ENCODE results near the gene PRKAA2.
"Not testable (repeated sequence)": the region's sequence is repeated elsewhere in the genome, so short reads cannot be mapped to it uniquely, and the experiment has no call there.

The PRKAA2 gene

GRCh38 chr1:56644919-56645676 is at the start of gene PRKAA2:
Gene PRKAA2 (plus strand): TSS chr1:56645314. CDS start chr1:56645388, 74 bp downstream.
- no peak for DNase-seq

DNA sequence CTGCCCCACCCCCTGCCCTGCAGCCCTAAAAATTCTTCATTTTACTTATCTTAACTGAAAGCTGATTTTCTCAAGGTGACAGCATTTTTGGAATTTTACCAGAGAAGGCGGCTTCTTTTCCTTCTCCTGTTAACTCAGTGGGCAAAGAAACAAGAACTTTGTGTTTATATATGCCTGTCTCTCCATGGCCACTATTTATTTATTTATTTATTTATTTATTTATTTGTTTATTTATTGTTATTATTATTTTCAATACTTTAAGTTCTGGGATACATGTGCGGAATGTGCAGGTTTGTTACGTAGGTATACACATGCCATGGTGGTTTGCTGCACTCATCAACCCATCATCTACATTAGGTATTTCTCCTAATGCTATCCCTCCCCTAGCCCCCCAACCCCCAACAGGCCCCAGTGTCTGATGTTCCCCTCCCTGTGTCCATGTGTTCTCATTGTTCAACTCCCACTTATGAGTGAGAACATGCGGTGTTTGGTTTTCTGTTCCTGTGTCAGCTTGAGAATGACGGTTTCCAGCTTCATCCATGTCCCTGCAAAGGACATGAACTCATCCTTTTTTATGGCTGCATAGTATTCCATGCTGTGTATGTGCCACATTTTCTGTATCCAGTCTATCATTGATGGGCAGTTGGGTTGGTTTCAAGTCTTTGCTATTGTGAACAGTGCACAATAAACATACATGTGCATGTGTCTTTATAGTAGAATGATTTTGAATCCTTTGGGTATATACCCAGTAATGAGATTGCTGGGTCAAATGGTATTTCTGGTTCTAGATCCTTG is 49.5 kb upstream of the PRKAA2 start:
- DNase-seq, result not testable (repeated sequence)

DNA sequence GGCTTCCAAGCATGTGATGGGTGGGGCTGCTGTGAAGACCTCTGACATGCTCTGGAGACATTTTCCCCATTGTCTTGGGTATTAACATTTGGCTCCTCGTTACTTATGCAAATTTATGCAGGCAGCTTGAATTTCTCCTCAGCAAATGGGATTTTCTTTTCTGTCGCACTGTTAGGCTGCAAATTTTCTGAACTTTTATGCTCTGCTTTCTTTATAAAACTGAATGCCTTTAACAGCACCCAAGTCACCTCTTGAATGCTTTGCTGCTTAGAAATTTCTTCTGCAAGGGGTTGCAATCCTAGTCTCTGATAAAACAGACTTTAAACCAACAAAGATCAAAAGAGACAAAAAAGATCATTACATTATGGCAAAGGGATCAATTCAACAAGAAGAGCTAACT is 35.0 kb upstream of the PRKAA2 start:
- DNase-seq, result not testable (repeated sequence)

- not testable (repeated sequence) for DNase-seq
Measured at GRCh38 chr1:56610770-56611169, 34.3 kb upstream of the PRKAA2 start.

DNA sequence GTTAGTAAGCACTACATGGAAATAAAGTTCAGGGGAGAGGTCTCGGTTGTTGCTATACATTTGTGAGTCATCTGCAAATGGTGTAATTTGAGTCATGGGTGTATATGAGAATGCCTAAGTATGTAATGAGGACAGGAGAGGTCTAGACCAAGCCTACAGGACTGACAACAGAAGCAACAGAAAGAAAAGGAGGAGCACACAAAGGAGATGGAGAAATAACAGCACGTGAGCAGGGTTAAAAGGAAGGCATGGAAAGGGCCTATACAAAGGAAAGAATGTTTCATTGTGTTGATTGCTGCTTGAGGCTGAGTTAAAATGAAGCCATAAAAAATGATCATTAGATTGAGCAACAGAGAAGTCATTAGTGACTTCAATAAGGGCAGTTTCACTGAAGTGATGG is 28.0 kb upstream of the PRKAA2 start:
- DNase-seq, result no peak

- DNase-seq, result no peak
Measured at GRCh38 chr1:56625819-56626440, 19.2 kb upstream of the PRKAA2 start.

GRCh38 chr1:56626546-56626945 is 18.6 kb upstream of the PRKAA2 start:
- no peak for DNase-seq

DNA sequence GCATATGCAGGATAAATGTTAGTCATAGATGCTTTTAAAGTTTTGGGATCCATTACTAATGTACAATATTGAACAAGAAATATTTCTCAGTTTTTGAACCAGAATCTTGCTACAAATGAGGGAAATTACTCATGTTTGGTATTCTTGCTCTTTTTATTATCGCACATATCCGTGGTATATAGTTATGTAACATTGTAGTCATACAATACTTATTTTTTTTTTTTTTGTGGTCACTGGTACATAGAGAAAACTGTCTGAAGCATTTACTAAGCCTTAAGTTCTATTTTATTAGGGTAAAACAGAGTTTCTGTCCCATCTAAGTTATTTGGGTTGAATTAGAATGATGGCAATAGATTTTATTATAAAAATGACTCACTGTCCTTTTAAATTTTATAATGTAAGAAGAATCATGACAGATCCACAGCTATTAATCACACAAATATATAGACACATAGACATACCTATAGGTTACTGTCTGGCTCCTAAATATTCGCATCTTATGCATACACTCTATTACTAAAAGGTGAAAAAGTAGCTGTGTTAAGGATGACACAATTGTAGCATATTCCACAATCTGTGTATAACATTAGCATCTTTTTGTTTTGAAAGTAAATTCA is 18.0 kb upstream of the PRKAA2 start:
- DNase-seq, result no peak

- DNase-seq, result no peak
Measured at GRCh38 chr1:56627636-56628039, 17.5 kb upstream of the PRKAA2 start.

- no peak for DNase-seq
Measured at GRCh38 chr1:56630786-56631185, 14.3 kb upstream of the PRKAA2 start.

DNA sequence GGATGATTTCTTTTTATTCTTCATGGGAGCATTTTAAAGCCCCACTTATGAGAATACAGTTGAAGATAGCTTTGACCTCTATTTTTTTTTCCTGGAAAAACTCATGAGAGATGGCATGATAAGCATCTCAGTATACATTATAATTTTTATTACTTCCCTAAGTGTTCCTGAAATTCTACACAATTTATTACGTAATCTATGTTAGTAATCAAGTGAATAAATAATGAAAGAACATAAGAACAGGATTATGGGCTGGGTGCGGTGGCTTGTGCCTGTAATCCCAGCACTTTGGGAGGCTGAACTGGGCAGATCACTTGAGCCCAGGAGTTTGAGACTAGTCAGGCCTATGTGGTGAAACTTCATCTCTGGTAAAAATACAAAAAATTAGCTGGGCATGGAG is 13.2 kb upstream of the PRKAA2 start:
- DNase-seq, result no peak

GRCh38 chr1:56634981-56635380 is 10.1 kb upstream of the PRKAA2 start:
- no peak for DNase-seq

- DNase-seq, result no peak
Measured at GRCh38 chr1:56638248-56638647, 6.9 kb upstream of the PRKAA2 start.

GRCh38 chr1:56639211-56639610 is 5.9 kb upstream of the PRKAA2 start:
- no peak for DNase-seq

GRCh38 chr1:56643661-56644060 is 1.5 kb upstream of the PRKAA2 start:
- DNase-seq, result no peak

DNA sequence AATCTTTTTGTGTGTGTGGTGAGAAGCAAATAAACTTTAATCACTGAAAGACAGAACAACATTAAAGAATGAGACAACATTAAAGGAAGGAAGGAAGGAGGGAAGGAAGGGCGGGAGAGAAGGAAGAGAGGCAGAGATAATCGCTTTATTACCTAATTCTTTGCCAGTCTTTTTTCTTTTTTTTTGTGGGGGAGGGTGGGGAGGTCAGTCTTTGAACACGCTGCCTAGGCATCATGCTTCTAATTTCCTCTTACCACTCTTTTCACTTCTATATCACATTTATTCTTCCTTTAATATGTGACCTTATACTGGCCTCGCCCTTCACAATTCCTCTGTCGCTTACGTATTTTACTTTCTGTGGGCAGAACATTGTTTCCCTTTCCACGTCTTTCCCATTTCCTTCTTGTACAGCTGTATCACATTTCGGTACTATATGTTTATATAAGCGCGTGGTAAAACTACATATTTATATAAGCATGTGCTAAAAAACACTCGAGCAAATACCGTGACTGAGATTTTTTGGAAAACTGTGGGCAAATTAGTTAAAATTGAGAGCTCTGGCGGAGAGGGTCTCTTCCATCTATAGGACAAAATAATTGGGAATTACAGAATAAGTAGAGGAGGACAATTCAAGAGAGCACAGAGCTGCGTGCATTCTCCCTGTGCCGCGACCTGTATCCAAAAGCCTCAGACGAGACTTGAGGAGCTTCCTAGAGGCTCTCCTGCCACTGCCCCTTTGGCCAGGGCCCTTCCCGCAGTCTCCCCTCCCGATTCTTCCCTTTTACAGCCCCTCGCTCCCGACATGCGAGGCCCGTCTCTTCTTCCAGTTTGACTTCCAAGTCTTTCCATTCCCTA is 823 bp upstream of the PRKAA2 start:
- DNase-seq, result no peak

DNA sequence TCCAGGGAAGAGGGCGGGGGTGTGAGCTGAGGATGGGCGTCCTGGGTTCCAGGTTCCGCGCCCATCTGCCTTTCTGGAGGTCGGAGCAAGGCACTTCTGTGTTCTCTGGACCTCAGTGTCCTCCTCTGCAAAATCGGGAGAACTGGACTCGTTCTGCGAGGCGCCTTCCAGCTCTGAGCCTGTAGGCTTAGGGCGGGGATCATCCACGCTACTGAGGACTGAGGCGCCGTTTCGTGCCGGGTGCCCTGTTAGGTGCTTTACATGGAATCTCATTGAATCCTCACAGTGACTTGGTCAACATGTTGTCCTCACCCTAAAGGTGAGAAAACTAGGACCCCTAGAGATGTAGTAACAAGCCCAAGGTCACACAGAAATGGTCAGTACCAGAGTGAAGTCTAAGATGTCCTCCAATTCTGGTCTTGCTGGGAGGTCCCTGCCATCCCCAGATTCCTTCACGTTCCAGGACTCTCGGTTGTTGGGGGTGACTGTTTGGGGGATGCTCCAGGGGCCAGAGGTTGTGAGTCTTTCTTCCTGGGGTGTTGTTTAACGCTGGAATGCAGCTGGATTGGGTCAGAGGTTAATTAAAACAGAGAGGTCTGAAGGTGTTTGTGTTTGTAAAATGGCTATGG is 677 bp downstream of the PRKAA2 start:
- no peak for DNase-seq

DNA sequence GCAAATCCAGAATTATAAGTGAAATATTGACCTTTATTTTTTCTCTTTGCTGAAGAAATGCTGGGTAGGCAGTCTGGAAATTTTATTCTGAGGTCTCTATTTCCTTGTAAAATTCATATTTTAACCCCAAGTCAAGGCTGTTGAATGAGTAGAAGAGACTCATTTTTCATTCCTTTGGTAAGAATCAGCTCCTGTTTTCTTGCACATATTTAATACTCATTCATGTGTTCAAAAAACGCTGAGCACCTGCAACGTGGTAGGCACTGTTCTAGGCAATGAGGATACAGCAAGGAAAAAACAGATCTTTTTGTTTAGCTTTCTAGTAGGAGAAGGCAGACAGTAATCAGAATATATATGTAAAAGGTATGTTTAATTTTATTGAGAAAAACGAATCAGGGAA is 1.5 kb downstream of the PRKAA2 start:
- DNase-seq, result no peak

DNA sequence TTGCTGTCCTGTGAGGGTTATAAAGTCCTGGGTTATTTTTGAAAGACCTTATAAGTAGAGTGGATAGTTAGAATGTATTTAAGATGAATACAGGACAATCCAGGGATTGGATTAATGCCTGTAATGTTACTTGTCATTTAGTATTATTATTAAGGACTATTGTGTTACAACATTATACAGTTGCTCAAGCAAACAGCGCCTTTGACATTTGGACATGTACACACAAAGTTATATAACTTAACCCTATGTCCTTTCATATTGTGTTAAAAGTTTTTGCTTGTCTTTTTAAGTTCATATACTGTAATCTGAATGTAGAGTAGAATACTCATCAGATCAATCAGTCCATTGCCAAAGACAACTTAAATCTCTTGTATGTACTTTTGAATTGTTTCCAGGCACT is 2.0 kb downstream of the PRKAA2 start:
- no peak for DNase-seq

- no peak for DNase-seq
Measured at GRCh38 chr1:56648546-56648945, 3.4 kb downstream of the PRKAA2 start.

DNA sequence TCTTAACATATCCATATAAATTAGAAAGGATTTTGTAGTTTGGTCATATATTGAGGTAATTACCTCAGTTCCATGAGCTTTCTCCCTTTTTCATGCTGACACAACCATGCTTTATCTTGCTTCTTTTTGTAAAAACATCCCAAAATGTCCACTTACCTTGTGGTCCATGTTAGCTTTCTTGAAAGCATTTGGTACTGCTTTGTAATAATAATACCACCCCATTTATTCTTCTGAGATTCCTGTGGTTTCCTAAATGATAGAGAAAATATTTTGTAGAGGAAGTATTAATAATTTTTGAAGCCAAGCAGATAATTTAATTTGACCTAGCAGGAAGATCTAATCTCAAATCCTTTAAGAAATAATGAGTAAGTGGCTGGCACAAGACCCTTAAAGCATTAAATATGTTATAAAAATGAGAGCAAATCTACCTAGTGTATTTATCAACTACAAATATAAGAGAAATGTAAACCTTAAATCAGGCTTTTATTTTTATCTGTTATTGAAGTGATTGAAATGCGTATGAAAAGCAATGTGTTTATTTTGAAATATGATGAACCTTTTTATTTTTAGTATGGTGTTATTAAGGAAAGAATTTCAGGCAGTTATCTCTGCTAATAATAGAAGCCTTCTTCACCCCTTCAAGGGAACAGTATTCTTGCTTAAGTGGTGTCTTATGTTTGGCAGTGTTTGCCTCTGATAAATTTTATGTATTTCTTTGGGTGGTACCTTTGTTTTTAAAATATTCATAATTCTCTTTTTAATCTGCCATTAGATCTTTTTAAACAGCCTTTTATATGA is 9.2 kb downstream of the PRKAA2 start:
- DNase-seq, result no peak

Data from activated naive CD4-positive, alpha-beta T cell treated with Interleukin-2 at 50 U/mL for 16 hours (primary cell).